Measurements from ENCODE around the gene COL4A2. TPM values are rescaled to one million over a fixed set of nuclear protein-coding genes. Genes with fewer than 3 reads are reported as not detected.

COL4A2 gene
- total RNA-seq, 2 donors from 2014 or later, result 999 to 1,135 TPM

DNA sequence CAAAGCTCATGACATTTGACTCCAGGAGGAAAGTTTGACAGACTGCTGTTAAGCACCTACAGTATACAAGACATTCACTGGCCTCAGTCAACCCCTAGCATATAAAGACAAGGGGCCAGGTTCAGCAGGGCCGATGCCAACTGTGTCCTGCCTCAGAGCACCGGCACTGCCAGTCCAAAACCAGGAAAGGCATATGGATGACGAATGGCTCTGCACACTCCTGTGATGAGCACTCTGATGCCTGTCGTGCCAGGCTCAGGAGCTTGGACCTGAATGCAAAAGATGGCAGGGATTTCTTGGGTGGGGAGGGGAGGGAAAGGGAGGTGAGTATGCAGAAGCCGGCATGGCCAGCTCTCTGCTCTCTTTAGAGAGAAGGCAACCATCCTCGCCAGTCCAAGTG lies 39.0 kb upstream of the COL4A2 start:
- H3K9me3 ChIP-seq, result no peaks in the 10 kb centered on the region

DNA sequence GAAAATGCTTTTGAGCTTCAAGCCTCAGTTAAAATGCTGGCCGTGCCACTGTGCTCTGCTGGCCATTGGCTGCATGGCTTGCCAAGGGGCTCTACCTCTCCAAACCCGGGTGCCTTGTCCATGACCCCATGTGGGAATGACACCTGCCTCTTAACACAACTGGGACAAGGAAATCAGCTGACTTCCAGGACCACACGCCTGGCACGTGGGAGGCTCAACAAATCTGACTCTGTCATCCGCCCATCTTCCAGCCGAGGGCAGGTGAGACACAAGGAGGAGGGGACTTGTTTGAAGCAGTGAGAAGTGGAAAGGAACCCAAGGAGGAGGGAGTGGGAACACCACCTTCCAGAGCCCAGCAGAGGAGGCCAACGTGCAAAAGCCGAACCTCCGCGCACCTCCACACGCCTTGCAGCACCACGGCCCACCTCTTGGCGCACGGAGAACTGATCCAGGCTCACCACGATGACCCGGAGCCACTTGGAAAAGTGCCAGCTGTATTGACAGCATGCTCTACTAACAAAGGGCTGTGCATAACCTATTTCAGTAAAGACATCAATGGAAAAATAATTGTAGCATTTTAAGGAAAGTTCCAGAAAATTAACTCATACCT lies 38.4 kb upstream of the COL4A2 start:
- H3K4me3 ChIP-seq, result no peak overlapping the region
- DNase-seq (ENCODE audit: low spot score) (no peak), ATAC-seq (ENCODE audit: insufficient number of reproducible peaks, low FRiP score, low read depth) (no peak)
- TF ChIP-seq, protein P1, sequence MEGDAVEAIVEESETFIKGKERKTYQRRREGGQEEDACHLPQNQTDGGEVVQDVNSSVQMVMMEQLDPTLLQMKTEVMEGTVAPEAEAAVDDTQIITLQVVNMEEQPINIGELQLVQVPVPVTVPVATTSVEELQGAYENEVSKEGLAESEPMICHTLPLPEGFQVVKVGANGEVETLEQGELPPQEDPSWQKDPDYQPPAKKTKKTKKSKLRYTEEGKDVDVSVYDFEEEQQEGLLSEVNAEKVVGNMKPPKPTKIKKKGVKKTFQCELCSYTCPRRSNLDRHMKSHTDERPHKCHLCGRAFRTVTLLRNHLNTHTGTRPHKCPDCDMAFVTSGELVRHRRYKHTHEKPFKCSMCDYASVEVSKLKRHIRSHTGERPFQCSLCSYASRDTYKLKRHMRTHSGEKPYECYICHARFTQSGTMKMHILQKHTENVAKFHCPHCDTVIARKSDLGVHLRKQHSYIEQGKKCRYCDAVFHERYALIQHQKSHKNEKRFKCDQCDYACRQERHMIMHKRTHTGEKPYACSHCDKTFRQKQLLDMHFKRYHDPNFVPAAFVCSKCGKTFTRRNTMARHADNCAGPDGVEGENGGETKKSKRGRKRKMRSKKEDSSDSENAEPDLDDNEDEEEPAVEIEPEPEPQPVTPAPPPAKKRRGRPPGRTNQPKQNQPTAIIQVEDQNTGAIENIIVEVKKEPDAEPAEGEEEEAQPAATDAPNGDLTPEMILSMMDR (IDR thresholded peaks at IDR 0.05), result no peak
- H3K27me3 ChIP-seq (replicated peaks; ENCODE audit: insufficient read depth), result no peaks in the 10 kb centered on the region
- no peaks in the 10 kb centered on the region for H3K36me3 ChIP-seq
- H3K27ac ChIP-seq, result peak overlapping the region in 1 of 2 donors; percentile 41
- no peaks in the 10 kb centered on the region for H3K9me3 ChIP-seq
- H3K4me1 ChIP-seq (ENCODE audit: control insufficient read depth in 1 of 2, low read depth in 2 of 2), result peaks cover 51 to 90% of the 10 kb centered on the region in 2 donors

More for the DNA sequence above, 39.0 kb upstream of the COL4A2 start:
- peaks cover 55 to 90% of the 10 kb centered on the region in 2 donors for H3K4me1 ChIP-seq (ENCODE audit: control insufficient read depth in 1 of 2, low read depth in 2 of 2)
- DNase-seq (ENCODE audit: low spot score) (no peak), ATAC-seq (ENCODE audit: insufficient number of reproducible peaks, low FRiP score, low read depth) (no peak)
- H3K27me3 ChIP-seq (replicated peaks; ENCODE audit: insufficient read depth), result no peaks in the 10 kb centered on the region
- H3K36me3 ChIP-seq, result no peaks in the 10 kb centered on the region
- peak overlapping the region in 1 of 2 donors; percentile 41 for H3K27ac ChIP-seq
- H3K4me3 ChIP-seq, result no peak overlapping the region
- TF ChIP-seq, protein P1 (IDR thresholded peaks at IDR 0.05), result no peak

DNA sequence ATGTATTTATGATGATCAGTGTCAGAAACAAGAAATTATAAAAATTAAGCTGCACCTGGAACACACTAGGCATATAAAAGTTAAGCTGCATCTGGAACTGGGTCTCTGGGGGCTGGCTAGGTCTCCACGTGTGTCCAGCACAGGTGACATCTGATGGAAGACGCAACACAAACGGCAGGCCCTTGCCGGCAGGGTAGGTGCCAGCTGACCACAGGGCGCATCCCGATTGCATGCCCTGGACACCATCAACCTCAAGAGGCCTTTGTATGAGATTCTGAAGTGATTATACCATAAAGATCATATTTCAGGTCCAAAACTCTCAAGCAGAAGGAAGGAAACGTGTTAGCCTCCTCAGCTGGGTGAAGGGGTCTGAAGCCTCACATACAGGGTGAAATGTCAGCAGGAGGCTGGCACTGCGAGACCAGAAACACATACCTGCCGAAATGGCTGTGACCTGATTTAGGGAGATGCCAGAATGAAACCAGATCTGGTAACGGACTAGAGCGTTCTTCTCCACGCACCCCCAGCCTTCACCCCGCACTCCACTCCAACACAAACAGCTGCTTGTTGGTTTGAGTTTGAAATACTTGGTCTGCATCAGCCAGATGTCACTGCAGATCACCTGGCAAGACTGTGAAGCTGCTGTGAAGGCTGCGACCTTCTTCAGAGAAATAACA lies 37.4 kb upstream of the COL4A2 start:
- no peaks in the 10 kb centered on the region for H3K27me3 ChIP-seq (replicated peaks; ENCODE audit: insufficient read depth)
- TF ChIP-seq, protein P1 (IDR thresholded peaks at IDR 0.05), result no peak
- no peaks in the 10 kb centered on the region for H3K36me3 ChIP-seq
- peak overlapping the region in 1 of 2 donors; percentile 28 for H3K27ac ChIP-seq
- DNase-seq (ENCODE audit: low spot score) (no peak), ATAC-seq (ENCODE audit: insufficient number of reproducible peaks, low FRiP score, low read depth) (no peak)
- peaks cover 52 to 90% of the 10 kb centered on the region in 2 donors for H3K4me1 ChIP-seq (ENCODE audit: control insufficient read depth in 1 of 2, low read depth in 2 of 2)
- H3K4me3 ChIP-seq, result no peak overlapping the region
- H3K9me3 ChIP-seq, result no peaks in the 10 kb centered on the region

DNA sequence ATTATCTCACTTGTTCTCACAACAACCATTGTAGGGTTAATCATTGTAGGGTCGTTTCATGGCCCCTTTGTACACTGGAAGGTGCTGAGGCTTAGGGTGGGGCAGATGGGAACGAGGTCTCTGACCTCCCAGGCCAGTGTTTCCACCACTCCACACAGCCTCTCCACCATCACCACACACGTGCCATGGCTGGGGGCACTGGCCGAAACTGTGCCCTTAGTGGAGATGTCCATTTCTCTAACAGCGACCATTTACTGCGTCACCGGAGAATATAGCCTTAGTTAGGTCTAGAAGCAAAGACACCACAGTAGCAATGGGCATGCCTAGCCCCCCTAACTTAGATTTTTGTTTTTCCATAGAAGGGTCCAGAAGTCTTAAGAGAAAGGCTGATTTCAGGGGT lies 36.6 kb upstream of the COL4A2 start:
- Histone ChIP-seq H3K36me3 (no peaks in the 10 kb centered on the region), H3K4me3 (no peak overlapping the region), H3K9me3 (no peaks in the 10 kb centered on the region), H3K27me3 (replicated peaks; ENCODE audit: insufficient read depth) (no peaks in the 10 kb centered on the region), H3K4me1 (ENCODE audit: control insufficient read depth in 1 of 2, low read depth in 2 of 2) (peaks cover 50 to 90% of the 10 kb centered on the region in 2 donors), H3K27ac (peak overlapping the region in 1 of 2 donors; percentile 28)
- TF ChIP-seq, protein P1 (IDR thresholded peaks at IDR 0.05), result no peak
- ATAC-seq (ENCODE audit: insufficient number of reproducible peaks, low FRiP score, low read depth) (no peak), DNase-seq (ENCODE audit: low spot score) (no peak)

DNA sequence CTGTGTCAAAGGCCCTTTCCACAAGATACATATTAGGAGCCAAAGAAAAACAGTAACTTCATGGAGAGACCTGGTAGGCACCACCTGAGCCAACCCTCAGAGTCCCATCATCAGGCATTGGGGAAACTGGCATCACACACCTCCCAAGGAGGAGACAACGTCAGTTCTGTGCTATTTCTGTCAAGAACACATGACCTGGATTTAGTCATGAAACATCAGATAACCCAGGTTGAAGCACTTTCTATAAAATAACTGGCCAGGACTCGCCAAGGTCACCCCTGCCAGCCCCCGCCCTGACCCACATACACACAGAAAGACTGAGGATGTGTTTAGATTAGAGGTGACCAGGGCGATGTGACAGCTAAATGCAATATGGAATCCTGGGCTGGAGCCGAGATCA lies 35.8 kb upstream of the COL4A2 start:
- TF ChIP-seq, protein P1 (IDR thresholded peaks at IDR 0.05), result no peak
- DNase-seq (ENCODE audit: low spot score) (no peak), ATAC-seq (ENCODE audit: insufficient number of reproducible peaks, low FRiP score, low read depth) (no peak)
- no peaks in the 10 kb centered on the region for H3K27me3 ChIP-seq (replicated peaks; ENCODE audit: insufficient read depth)
- peaks cover 50 to 90% of the 10 kb centered on the region in 2 donors for H3K4me1 ChIP-seq (ENCODE audit: control insufficient read depth in 1 of 2, low read depth in 2 of 2)
- H3K36me3 ChIP-seq, result no peaks in the 10 kb centered on the region
- no peak overlapping the region for H3K4me3 ChIP-seq
- H3K9me3 ChIP-seq, result no peaks in the 10 kb centered on the region
- peak overlapping the region in 1 of 2 donors; percentile 28 for H3K27ac ChIP-seq
